Left ventricle myocardium inferior (tissue), 1 donor: Measurements from ENCODE around the gene CCDC198. TPM values are rescaled to one million over a fixed set of nuclear protein-coding genes. Genes with fewer than 3 reads are reported as not detected.

ENCODE experiments used
- DNase-seq: peaks from one replicate; pipeline ENCODE4 v3.0.0-alpha.2; 2020
- H3K27ac ChIP-seq: fragments of 200-600 bp; replicated peaks from 2 replicates; pipeline ENCODE4 v1.8.0; 2021
- H3K27me3 ChIP-seq: fragments of 200-600 bp; 2 replicates; pipeline ENCODE4 v1.8.0; 2021; ENCODE audit warnings: low read depth
- H3K36me3 ChIP-seq: fragments of 200-600 bp; 2 replicates; pipeline ENCODE4 v1.8.0; 2021
- H3K4me1 ChIP-seq: fragments of 200-600 bp; 2 replicates; pipeline ENCODE4 v1.8.0; 2021
- H3K4me3 ChIP-seq: fragments of 200-600 bp; 2 replicates; pipeline ENCODE4 v1.8.0; 2021; ENCODE audit warnings: mild to moderate bottlenecking, moderate library complexity
- H3K9me3 ChIP-seq: fragments of 200-600 bp; replicated peaks from 2 replicates; pipeline ENCODE4 v1.8.0; 2021
- intact Hi-C: fragments of 100-400 bp; cut with micrococcal nuclease; formaldehyde crosslinking; loops from one replicate; pipeline ENCODE4 v1.11.0; 2022
- long read RNA-seq: library from polyadenylated mRNA; unstranded; transcript quantifications from one replicate; pipeline ENCODE4 v2.0.0, GENCODE V29; 2021
- total RNA-seq: library from RNA; stranded (reverse); fragmentation: NEBNext Ultra II Directional; extraction: Animal tissue kit (Norgen Biotek cat#: 25700); gene quantifications from one replicate; pipeline ENCODE4 v1.2.1, GENCODE V29; 2021
- TF ChIP-seq, protein P1 (sequence below): fragments of 200-600 bp; IDR thresholded peaks from 2 replicates; pipeline ENCODE4 v1.8.0; 2021; ENCODE audit warnings: antibody characterized with exemption, mild to moderate bottlenecking, borderline replicate concordance
- donor health status: DM: no; HTN: yes; CAD: no; lungs with severe emphysema.

The CCDC198 gene, protein sequence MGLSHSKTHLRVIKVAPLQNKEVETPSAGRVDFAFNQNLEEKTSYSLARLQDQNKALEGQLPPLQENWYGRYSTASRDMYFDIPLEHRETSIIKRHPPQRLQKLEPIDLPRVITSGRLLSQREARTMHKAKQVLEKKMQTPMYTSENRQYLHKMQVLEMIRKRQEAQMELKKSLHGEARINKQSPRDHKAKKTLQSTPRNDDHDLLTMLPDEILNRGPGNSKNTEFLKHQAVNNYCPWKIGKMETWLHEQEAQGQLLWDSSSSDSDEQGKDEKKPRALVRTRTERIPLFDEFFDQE
- not detected for total RNA-seq
- long read RNA-seq, result 0 reads

DNA sequence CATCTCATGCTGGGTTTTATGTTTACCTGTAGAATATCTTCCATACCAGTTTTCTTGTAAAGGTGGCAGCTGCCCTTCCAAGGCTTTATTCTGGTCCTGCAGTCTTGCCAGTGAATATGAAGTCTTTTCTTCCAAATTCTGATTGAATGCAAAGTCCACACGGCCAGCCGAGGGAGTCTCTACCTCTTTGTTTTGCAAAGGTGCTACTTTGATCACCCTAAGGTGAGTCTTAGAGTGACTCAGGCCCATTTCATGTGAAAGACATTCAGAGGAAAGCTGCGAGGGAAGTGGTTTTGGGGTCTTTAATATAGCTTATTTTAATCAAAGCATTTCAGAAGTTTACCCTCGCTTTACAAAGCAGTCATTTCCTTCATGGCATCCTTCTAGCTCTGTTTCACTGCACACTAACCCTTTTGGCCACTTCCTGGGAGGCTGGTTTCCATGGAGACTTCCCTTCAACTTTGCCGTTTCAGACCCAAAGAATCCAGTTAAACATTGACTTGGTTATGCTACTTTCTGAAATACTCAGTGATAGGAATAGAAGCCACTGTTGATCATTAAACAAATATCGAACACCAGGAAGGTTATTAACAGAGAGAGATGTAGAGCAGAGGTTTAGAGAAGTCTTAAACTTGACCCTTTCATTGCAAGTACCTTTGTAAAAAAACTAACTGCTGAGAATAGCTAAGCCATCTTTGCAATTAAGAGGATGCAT, at the start of gene CCDC198:
CCDC198 (minus strand) TSS at position 391 of the 715 bp plus-strand sequence; CDS start at position 249, 142 bp downstream.
- DNase-seq, result no peak
- no peak within 1 kb of the TSS for H3K4me3 ChIP-seq
- H3K4me1 ChIP-seq, result no peaks in the 10 kb centered on the region
- TF ChIP-seq, protein P1, sequence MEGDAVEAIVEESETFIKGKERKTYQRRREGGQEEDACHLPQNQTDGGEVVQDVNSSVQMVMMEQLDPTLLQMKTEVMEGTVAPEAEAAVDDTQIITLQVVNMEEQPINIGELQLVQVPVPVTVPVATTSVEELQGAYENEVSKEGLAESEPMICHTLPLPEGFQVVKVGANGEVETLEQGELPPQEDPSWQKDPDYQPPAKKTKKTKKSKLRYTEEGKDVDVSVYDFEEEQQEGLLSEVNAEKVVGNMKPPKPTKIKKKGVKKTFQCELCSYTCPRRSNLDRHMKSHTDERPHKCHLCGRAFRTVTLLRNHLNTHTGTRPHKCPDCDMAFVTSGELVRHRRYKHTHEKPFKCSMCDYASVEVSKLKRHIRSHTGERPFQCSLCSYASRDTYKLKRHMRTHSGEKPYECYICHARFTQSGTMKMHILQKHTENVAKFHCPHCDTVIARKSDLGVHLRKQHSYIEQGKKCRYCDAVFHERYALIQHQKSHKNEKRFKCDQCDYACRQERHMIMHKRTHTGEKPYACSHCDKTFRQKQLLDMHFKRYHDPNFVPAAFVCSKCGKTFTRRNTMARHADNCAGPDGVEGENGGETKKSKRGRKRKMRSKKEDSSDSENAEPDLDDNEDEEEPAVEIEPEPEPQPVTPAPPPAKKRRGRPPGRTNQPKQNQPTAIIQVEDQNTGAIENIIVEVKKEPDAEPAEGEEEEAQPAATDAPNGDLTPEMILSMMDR, result no peak
- no peaks in the 10 kb centered on the region for H3K9me3 ChIP-seq
- intact Hi-C loops, result no loop called here
- H3K36me3 ChIP-seq, result no peaks in the 10 kb centered on the region
- no peaks in the 10 kb centered on the region for H3K27me3 ChIP-seq
- H3K27ac ChIP-seq, result no peak within 1 kb of the TSS

DNA sequence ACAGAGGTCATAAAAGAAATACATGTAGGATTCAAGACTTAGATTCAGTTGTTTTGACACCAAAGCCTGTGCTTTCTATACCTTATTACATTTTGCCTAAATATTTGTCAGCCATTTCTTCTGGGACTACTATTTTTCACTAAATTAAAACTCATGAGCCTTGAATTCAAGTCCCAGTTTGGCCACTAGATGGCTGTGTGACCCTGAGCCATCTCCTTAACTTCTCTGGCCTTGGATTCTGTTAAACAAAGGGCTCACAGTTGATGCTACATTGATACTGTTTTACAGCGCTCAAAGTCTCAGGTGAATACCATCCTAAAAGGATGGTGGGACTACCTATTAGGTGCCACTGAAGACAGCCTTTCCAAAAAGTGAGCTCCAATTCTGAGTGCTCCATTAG, 39.6 kb upstream of the CCDC198 start:
- Histone ChIP-seq H3K27me3 (no peaks in the 10 kb centered on the region), H3K27ac (no peak overlapping the region), H3K4me1 (no peaks in the 10 kb centered on the region), H3K9me3 (peaks cover 13% of the 10 kb centered on the region), H3K4me3 (no peak overlapping the region), H3K36me3 (no peaks in the 10 kb centered on the region)
- intact Hi-C loops, result no loop called here
- no peak for DNase-seq
- TF ChIP-seq, protein P1, result peak; percentile 43

DNA sequence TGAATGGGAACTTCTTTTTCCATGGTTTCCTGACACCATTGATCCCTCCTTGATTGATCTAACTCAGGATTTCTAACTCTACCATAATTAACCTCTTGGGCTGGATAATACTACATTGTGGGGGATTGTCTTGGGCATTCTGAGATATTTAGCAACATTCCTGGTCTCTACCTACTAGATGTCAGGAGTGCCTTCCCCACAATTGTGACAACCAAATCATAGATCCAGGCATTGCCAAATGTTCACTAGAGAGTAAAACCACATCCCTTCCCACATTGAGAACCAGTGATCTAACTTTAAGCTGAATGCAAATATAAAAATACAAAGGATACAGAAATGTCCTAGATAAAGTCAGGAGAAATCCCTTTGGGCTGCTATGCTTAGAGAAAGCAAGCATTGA, 36.9 kb upstream of the CCDC198 start:
- H3K27me3 ChIP-seq, result no peaks in the 10 kb centered on the region
- peaks cover 21% of the 10 kb centered on the region for H3K9me3 ChIP-seq
- intact Hi-C loops, result no loop called here
- no peaks in the 10 kb centered on the region for H3K36me3 ChIP-seq
- TF ChIP-seq, protein P1, result no peak
- H3K4me3 ChIP-seq, result no peak overlapping the region
- H3K4me1 ChIP-seq, result no peaks in the 10 kb centered on the region
- H3K27ac ChIP-seq, result no peak overlapping the region
- no peak for DNase-seq

DNA sequence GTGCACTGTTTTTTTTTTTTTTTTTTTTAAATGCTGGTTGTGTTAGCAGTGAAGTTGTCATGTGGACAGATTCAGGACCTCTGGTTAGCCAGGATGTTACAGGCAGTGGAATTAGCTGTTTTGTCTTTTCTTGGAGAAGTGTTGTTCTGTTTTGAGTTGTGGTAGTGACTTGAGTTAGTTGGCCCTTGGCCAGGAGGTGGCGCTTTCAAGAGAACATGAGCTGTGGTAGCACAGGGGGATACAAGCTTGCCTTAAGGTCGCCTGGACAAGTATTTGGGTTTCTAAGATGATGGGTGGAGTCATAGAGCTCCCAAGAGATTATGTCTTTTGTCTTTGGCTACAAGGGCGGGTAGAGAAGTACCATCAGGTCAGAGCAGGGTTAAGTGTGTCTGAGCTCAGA, 33.3 kb upstream of the CCDC198 start:
- no peaks in the 10 kb centered on the region for H3K4me1 ChIP-seq
- no peak for DNase-seq
- no peak overlapping the region for H3K27ac ChIP-seq
- intact Hi-C loops, result no loop called here
- H3K4me3 ChIP-seq, result no peak overlapping the region
- TF ChIP-seq, protein P1, result no peak
- H3K36me3 ChIP-seq, result no peaks in the 10 kb centered on the region
- peaks cover 49% of the 10 kb centered on the region for H3K9me3 ChIP-seq
- no peaks in the 10 kb centered on the region for H3K27me3 ChIP-seq

DNA sequence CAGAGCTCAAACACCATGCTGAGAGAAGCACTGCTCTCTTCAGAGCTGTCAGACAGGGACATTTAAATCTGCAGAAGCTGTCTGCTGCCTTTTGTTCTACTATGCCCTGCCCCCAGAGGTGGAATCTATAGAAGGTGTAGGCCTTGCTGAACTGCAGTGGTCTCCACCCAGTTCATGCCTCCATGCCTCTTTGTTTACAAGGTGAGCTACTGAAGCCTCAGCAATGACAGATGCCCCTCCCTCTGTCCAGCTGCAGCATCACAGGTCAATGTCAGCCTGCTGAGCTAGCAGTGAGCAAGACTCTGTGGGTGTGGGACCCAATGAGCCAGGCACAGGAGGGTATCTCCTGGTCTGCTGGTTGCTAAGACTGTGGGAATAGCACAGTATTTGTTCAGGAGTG, 25.4 kb upstream of the CCDC198 start:
- no peak for DNase-seq
- Histone ChIP-seq H3K4me1 (no peaks in the 10 kb centered on the region), H3K27ac (no peak overlapping the region), H3K27me3 (no peaks in the 10 kb centered on the region), H3K36me3 (no peaks in the 10 kb centered on the region), H3K9me3 (peaks cover 65% of the 10 kb centered on the region), H3K4me3 (no peak overlapping the region)
- intact Hi-C loops, result no loop called here
- TF ChIP-seq, protein P1, result no peak
